ENCODE data around the gene FHIP1B.
A peak's percentile ranks its signal among the peaks of the same experiment; 100 is the strongest.
"Not testable (repeated sequence)": the region's sequence is repeated elsewhere in the genome, so short reads cannot be mapped to it uniquely, and the experiment has no call there.

FHIP1B gene

GRCh38 chr11:6234387-6235107 is at the start of gene FHIP1B:
FHIP1B (minus strand) TSS chr11:6234636; CDS start chr11:6224516, 10,120 bp downstream.
- peak; percentile 100 for DNase-seq

GRCh38 chr11:6283453-6284023 is 49.1 kb upstream of the FHIP1B start:
- DNase-seq = no peak

- not testable (repeated sequence) for DNase-seq
Observed at GRCh38 chr11:6280809-6281208, 46.4 kb upstream of the FHIP1B start.

- no peak for DNase-seq
Observed at GRCh38 chr11:6273188-6273587, 38.8 kb upstream of the FHIP1B start.

- DNase-seq = no peak
Observed at GRCh38 chr11:6271598-6271997, 37.2 kb upstream of the FHIP1B start.

- DNase-seq = no peak
Observed at GRCh38 chr11:6270584-6271246, 36.3 kb upstream of the FHIP1B start.

- no peak for DNase-seq
Observed at GRCh38 chr11:6269994-6270393, 35.6 kb upstream of the FHIP1B start.

- DNase-seq = no peak
Observed at GRCh38 chr11:6268820-6269219, 34.4 kb upstream of the FHIP1B start.

- DNase-seq = no peak
Observed at GRCh38 chr11:6263662-6264061, 29.2 kb upstream of the FHIP1B start.

GRCh38 chr11:6260207-6260726 is 25.8 kb upstream of the FHIP1B start:
- DNase-seq = no peak

GRCh38 chr11:6258571-6259081 is 24.2 kb upstream of the FHIP1B start:
- DNase-seq = peak; percentile 19

GRCh38 chr11:6258141-6258540 is 23.7 kb upstream of the FHIP1B start:
- no peak for DNase-seq

- DNase-seq = no peak
Observed at GRCh38 chr11:6253197-6253596, 18.8 kb upstream of the FHIP1B start.

- DNase-seq = no peak
Observed at GRCh38 chr11:6251990-6252473, 17.6 kb upstream of the FHIP1B start.

GRCh38 chr11:6251120-6251733 is 16.8 kb upstream of the FHIP1B start:
- DNase-seq = peak; percentile 32

GRCh38 chr11:6249770-6250555 is 15.5 kb upstream of the FHIP1B start:
- DNase-seq = no peak

GRCh38 chr11:6248897-6249296 is 14.5 kb upstream of the FHIP1B start:
- DNase-seq = not testable (repeated sequence)

GRCh38 chr11:6248248-6248647 is 13.8 kb upstream of the FHIP1B start:
- no peak for DNase-seq

- DNase-seq = no peak
Observed at GRCh38 chr11:6245536-6245935, 11.1 kb upstream of the FHIP1B start.

- no peak for DNase-seq
Observed at GRCh38 chr11:6241316-6241715, 6.9 kb upstream of the FHIP1B start.

GRCh38 chr11:6240781-6241180 is 6.3 kb upstream of the FHIP1B start:
- DNase-seq = no peak

- no peak for DNase-seq
Observed at GRCh38 chr11:6240139-6240538, 5.7 kb upstream of the FHIP1B start.

All from NCI-H1105 (cell line).